Cardiac muscle cell (in vitro differentiated cells and primary cell): ENCODE data around the gene CARMIL1. TPM values are rescaled to one million over a fixed set of nuclear protein-coding genes. Genes with fewer than 3 reads are reported as not detected.

Experiments used
- DNase-seq, 2 donors: peaks; one replicate each; pipeline versions ENCODE4 v3.0.0 to v3.0.0-alpha.2; 2010 to 2017; ENCODE audit warnings: low read depth in 1 of 2, low spot score in 1 of 2
- H3K27ac ChIP-seq: fragments of 200-600 bp; sonication (generic); 2 replicates; pipeline ENCODE4 v1.5.1; 2016
- H3K27me3 ChIP-seq: fragments of 200-600 bp; sonication (generic); 2 replicates; pipeline ENCODE4 v1.6.0; 2016; ENCODE audit warnings: control low read depth
- H3K36me3 ChIP-seq: fragments of 200-600 bp; sonication (generic); 2 replicates; pipeline ENCODE4 v1.5.1; 2016; ENCODE audit warnings: control low read depth
- H3K4me1 ChIP-seq: fragments of 200-600 bp; sonication (generic); 2 replicates; pipeline ENCODE4 v1.8.1; 2017; ENCODE audit warnings: low read depth, mild to moderate bottlenecking, mixed run types
- H3K4me3 ChIP-seq: fragments of 200-600 bp; sonication (generic); 2 replicates; pipeline ENCODE4 v1.5.1; 2016; ENCODE audit warnings: mild to moderate bottlenecking
- H3K9me3 ChIP-seq: fragments of 200-600 bp; sonication (generic); 2 replicates; pipeline ENCODE4 v1.5.1; 2017; ENCODE audit warnings: low read depth, mild to moderate bottlenecking, control low read depth
- polyA plus RNA-seq: library from polyadenylated mRNA; unstranded; fragments of >200 nt; fragmentation: Nextera tagmentation; extraction: Ambion mirVana; gene quantifications from 2 replicates; pipeline ENCODE4 v1.2.1, GENCODE V29; 2016
- total RNA-seq: library from RNA; depleted of rRNA; stranded (reverse); fragments of >200 nt; gene quantifications from 2 replicates; pipeline ENCODE4 v1.2.3, GENCODE V29; 2016
- TF ChIP-seq, protein P1 (sequence below): IDR thresholded peaks from 2 replicates; pipeline ENCODE4 v1.5.1; 2012; ENCODE audit warnings: low read depth, mild to moderate bottlenecking, low read length

Gene CARMIL1
- total and polyA plus RNA-seq, 2 experiments from 2014 or later: 15.7 to 63.6 TPM

DNA sequence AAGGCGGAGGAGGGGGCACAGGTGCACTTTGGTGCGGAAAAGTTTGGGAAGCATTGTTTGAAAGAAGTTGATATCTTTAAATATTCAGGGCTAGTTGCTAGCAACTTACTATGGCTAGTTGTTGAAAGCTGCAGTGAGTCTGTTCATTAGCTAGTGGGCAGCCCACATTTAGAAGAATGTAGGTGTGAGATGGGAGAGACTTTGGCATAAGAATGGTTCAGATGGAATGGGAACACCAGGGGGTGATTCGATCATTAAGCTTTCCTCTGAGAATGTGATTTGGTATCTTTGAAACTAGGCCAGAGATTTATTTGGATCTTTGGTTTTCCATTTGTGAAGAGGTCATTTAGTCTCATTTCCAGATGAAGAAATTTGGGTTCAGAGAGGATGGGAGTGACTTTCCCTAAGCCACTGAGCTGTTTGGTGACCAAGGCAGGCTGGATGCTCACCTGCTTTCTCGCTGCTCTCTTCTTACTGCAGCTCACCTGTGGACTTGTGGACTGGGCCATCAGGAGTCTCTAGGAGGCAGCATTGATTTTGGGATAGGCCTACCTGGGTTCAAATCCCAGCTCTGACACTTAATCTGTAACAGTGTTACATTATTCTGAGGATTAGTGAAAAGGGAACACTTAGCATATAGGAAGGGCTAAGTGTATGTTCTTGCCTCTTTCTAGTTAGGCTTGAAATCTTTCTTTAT is 62.9 kb downstream of the CARMIL1 start:
- no peaks in the 10 kb centered on the region for H3K9me3 ChIP-seq
- H3K4me1 ChIP-seq: peaks cover 36% of the 10 kb centered on the region
- H3K36me3 ChIP-seq: no peaks in the 10 kb centered on the region
- no peak overlapping the region for H3K4me3 ChIP-seq
- TF ChIP-seq, protein P1, sequence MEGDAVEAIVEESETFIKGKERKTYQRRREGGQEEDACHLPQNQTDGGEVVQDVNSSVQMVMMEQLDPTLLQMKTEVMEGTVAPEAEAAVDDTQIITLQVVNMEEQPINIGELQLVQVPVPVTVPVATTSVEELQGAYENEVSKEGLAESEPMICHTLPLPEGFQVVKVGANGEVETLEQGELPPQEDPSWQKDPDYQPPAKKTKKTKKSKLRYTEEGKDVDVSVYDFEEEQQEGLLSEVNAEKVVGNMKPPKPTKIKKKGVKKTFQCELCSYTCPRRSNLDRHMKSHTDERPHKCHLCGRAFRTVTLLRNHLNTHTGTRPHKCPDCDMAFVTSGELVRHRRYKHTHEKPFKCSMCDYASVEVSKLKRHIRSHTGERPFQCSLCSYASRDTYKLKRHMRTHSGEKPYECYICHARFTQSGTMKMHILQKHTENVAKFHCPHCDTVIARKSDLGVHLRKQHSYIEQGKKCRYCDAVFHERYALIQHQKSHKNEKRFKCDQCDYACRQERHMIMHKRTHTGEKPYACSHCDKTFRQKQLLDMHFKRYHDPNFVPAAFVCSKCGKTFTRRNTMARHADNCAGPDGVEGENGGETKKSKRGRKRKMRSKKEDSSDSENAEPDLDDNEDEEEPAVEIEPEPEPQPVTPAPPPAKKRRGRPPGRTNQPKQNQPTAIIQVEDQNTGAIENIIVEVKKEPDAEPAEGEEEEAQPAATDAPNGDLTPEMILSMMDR: no peak
- no peaks in the 10 kb centered on the region for H3K27me3 ChIP-seq
- DNase-seq: no peak
- H3K27ac ChIP-seq: no peak overlapping the region

DNA sequence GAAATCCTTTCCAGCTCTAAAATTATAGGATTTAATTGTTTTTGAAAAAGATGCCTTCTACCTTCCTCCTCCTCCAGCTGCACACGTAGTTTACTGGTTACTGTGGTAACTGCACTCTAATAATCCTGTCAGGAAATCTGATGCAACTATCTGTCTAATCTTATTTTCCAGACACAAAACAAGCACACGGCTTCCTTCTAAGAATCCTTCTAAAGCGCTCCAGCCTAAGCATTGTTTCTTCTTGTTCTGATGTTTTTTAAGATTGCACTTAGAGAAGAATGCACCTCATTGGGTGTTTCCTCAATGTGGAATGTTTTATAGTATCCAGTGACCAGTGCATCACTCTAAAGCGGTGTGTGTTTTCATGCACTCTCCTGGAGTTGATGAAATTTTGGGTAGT is 63.6 kb downstream of the CARMIL1 start:
- H3K4me3 ChIP-seq: no peak overlapping the region
- TF ChIP-seq, protein P1: no peak
- H3K27ac ChIP-seq: no peak overlapping the region
- DNase-seq: peak in 1 of 2 donors; percentile 72
- no peaks in the 10 kb centered on the region for H3K36me3 ChIP-seq
- H3K9me3 ChIP-seq: no peaks in the 10 kb centered on the region
- peaks cover 41% of the 10 kb centered on the region for H3K4me1 ChIP-seq
- no peaks in the 10 kb centered on the region for H3K27me3 ChIP-seq

DNA sequence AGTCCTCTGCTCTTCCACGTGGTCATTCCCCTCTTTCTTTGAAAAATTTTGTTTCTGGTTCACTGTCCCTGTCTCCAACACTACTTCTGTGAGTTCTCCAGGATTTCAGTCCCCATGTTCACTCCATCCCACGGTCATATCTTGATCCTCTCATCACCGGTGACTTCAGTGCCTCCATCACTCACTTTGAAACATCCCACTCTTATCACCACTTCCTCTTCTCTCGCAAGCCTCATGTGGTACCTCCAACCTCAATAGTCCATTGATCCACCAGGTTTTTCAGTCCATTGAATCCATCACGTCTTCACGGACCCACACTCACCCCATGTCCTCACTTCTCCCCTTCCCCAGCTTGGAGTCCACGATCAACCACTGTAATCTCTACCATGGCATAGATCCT is 64.8 kb downstream of the CARMIL1 start:
- DNase-seq: no peak
- Histone ChIP-seq H3K36me3 (no peaks in the 10 kb centered on the region), H3K4me3 (no peak overlapping the region), H3K27ac (no peak overlapping the region), H3K27me3 (no peaks in the 10 kb centered on the region), H3K9me3 (no peaks in the 10 kb centered on the region), H3K4me1 (peaks cover 41% of the 10 kb centered on the region)
- TF ChIP-seq, protein P1: no peak

DNA sequence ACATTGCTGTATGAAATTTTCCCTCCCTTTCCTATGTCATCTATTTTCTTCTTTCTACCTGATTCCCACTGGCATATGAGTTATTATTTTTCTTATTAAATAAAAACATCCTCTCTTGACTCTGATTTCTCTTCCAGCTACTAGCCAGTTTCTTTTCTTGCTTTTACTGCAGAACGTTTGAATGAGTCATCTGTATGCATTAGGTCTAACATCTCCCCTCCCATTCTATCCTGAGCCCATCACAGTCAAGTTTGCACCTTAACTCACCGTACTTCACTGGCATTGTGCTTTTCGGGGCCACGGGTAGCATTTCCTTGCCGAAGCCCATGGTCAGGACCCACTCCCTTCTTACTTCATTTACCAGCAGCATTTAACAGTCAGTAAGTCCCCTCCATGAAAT is 65.7 kb downstream of the CARMIL1 start:
- H3K27ac ChIP-seq: no peak overlapping the region
- TF ChIP-seq, protein P1: no peak
- peaks cover 41% of the 10 kb centered on the region for H3K4me1 ChIP-seq
- H3K9me3 ChIP-seq: no peaks in the 10 kb centered on the region
- no peak for DNase-seq
- H3K36me3 ChIP-seq: no peaks in the 10 kb centered on the region
- no peaks in the 10 kb centered on the region for H3K27me3 ChIP-seq
- no peak overlapping the region for H3K4me3 ChIP-seq

DNA sequence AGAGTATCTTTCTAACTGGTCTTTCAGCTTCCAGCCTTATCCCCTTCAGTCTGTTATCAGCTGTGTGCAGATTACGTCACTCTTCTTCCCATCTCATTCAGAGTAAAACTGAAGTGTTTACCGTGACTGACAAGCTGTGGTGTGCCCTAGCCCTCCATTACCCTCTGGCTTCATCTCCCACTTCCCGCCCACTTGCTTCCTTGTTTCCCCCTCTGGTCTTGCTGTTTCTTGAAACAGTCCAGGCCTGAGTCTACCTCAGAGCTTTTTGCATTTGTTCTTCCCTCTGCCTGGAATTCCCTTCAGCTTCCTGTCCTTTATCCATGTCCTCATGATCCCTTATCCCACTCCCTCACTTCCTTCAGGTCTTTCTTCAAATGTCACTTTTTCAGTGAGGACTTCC is 66.9 kb downstream of the CARMIL1 start:
- no peak overlapping the region for H3K4me3 ChIP-seq
- no peaks in the 10 kb centered on the region for H3K9me3 ChIP-seq
- no peaks in the 10 kb centered on the region for H3K27me3 ChIP-seq
- H3K36me3 ChIP-seq: no peaks in the 10 kb centered on the region
- DNase-seq: no peak
- peak overlapping the region; percentile 21 for H3K27ac ChIP-seq
- TF ChIP-seq, protein P1: no peak
- H3K4me1 ChIP-seq: peaks cover 42% of the 10 kb centered on the region
